Thoracic aorta (tissue), 2 donors: ENCODE data around the gene PPP4R2. TPM values are rescaled to one million over a fixed set of nuclear protein-coding genes. Genes with fewer than 3 reads are reported as not detected.

Source experiments
- ATAC-seq: fragments of 150-250 bp; one replicate; pipeline ENCODE4 v1.8.0; 2017; ENCODE audit warnings: low read depth; ENCODE audit not compliant: insufficient number of reproducible peaks, low FRiP score
- DNase-seq: peaks from one replicate; pipeline ENCODE4 v3.0.0-alpha.2; 2020; ENCODE audit warnings: low spot score
- H3K27ac ChIP-seq, 2 donors: fragments of 200-600 bp; sonication (generic); 1 replicate in 1 of 2; 2 replicates in 1 of 2; pipeline ENCODE4 v1.5.1; 2016; ENCODE audit warnings: mild to moderate bottlenecking in 2 of 2, moderate library complexity in 2 of 2
- H3K27me3 ChIP-seq: fragments of 200-600 bp; sonication (generic); replicated peaks from 2 replicates; pipeline ENCODE4 v1.6.0; 2016; ENCODE audit warnings: mild to moderate bottlenecking; ENCODE audit not compliant: insufficient read depth
- H3K36me3 ChIP-seq: fragments of 200-600 bp; sonication (generic); one replicate; pipeline ENCODE4 v1.5.1; 2016
- H3K4me1 ChIP-seq, 2 donors: fragments of 200-600 bp; sonication (generic); 1 replicate in 1 of 2; 2 replicates in 1 of 2; pipeline versions ENCODE4 v1.5.1 to v1.6.0; 2016; ENCODE audit warnings: low read depth in 2 of 2, mild to moderate bottlenecking in 1 of 2; ENCODE audit not compliant: control insufficient read depth in 1 of 2
- H3K4me3 ChIP-seq: fragments of 200-600 bp; sonication (generic); 2 replicates; pipeline ENCODE4 v1.5.1; 2016; ENCODE audit warnings: mild to moderate bottlenecking
- H3K9me3 ChIP-seq: fragments of 200-600 bp; sonication (generic); 2 replicates; pipeline ENCODE4 v1.5.1; 2016
- CTCF ChIP-seq: fragments of 200-600 bp; sonication (generic); IDR thresholded peaks from one replicate; pipeline ENCODE4 v1.5.1; 2019; ENCODE audit warnings: antibody characterized with exemption
- total RNA-seq, 2 donors: library from RNA; depleted of rRNA; stranded (reverse); fragments of >200 nt; gene quantifications; one replicate each; pipeline versions ENCODE4 v1.1.0 to v1.2.3, GENCODE V29; 2016

PPP4R2 gene
- total RNA-seq, 2 donors from 2014 or later = 39.3 to 47.0 TPM

- Histone ChIP-seq H3K4me3 (no peak overlapping the region), H3K27me3 (no peaks in the 10 kb centered on the region), H3K4me1 (peaks cover 26 to 40% of the 10 kb centered on the region in 2 donors), H3K9me3 (no peaks in the 10 kb centered on the region), H3K36me3 (no peaks in the 10 kb centered on the region), H3K27ac (no peak overlapping the region)
- DNase-seq (no peak), ATAC-seq (no peak)
- no peak for TF ChIP-seq CTCF
Measured at GRCh38 chr3:73030073-73030597, 33.5 kb downstream of the PPP4R2 start.

- Histone ChIP-seq H3K27me3 (no peaks in the 10 kb centered on the region), H3K36me3 (no peaks in the 10 kb centered on the region), H3K4me1 (peaks cover 27 to 30% of the 10 kb centered on the region in 2 donors), H3K27ac (no peak overlapping the region), H3K9me3 (no peaks in the 10 kb centered on the region), H3K4me3 (no peak overlapping the region)
- no peak for ATAC-seq
- no peak for DNase-seq
- no peak for TF ChIP-seq CTCF
Measured at GRCh38 chr3:73031573-73032103, 35.0 kb downstream of the PPP4R2 start.

GRCh38 chr3:73036694-73037591 lies 40.3 kb downstream of the PPP4R2 start:
- peak overlapping the region in 1 of 2 donors; percentile 71 for H3K27ac ChIP-seq
- DNase-seq = no peak
- peaks cover 34 to 43% of the 10 kb centered on the region in 2 donors for H3K4me1 ChIP-seq
- no peaks in the 10 kb centered on the region for H3K36me3 ChIP-seq
- no peaks in the 10 kb centered on the region for H3K27me3 ChIP-seq
- ATAC-seq = no peak
- no peak overlapping the region for H3K4me3 ChIP-seq
- no peak for TF ChIP-seq CTCF
- no peaks in the 10 kb centered on the region for H3K9me3 ChIP-seq

- H3K27ac ChIP-seq = peak overlapping the region in 1 of 2 donors; percentile 28
Measured at GRCh38 chr3:73041537-73041936, 44.9 kb downstream of the PPP4R2 start.

More at GRCh38 chr3:73041537-73041936, 44.9 kb downstream of the PPP4R2 start:
- Histone ChIP-seq H3K4me3 (no peak overlapping the region), H3K36me3 (no peaks in the 10 kb centered on the region), H3K27me3 (no peaks in the 10 kb centered on the region), H3K9me3 (no peaks in the 10 kb centered on the region), H3K4me1 (peaks cover 30 to 71% of the 10 kb centered on the region in 2 donors)
- DNase-seq = no peak
- no peak for ATAC-seq
- no peak for TF ChIP-seq CTCF
